Cerebellar nuclear complex (tissue), 1 donor: ENCODE data around the gene VPS50.
"Not testable (repeated sequence)": the region's sequence is repeated elsewhere in the genome, so short reads cannot be mapped to it uniquely, and the experiment has no call there.

ENCODE experiments used
- DNase-seq, 2 experiments: peaks; one replicate each; lab custom pipeline; 2025; lab: John Stamatoyannopoulos, UW

Gene VPS50

DNA sequence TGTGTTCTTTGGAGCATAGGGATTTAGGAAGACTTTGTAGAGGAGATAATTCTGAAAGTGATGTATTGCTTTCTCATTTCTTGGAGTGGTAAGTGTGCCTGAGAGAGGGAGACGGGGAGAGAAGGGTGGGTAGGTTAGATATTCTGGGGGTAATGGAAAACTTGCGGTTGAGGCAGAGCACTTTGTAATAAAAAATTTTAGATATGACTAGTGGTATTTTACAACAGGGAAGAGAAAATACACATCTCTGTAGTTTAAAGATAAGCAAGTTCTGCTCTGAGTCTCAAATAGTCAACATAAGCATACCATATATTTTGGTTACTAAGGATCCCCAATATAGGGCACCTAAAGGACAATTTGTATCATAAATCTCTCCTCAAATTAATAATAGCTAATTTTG, 6.6 kb downstream of the VPS50 start:
- no peak for DNase-seq

DNA sequence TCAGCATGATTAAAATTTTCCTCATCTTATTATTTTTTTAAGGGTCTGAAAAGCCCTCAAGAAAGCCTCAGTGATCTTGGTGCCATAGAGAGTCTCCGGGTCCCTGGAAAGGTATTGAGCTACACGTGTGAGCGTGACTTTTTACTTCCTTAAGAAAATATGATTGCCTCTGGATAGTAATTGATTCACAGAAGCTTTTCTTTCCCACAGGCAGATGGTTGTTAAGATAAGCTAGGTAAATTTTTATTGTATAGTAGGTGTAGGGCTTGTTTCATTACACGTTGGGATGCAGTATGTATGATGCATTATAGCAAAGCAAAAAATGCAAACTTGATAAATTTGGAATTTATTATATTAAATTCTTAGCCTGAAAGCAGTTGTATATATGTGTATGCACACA, 7.7 kb downstream of the VPS50 start:
- DNase-seq, result no peak

DNA sequence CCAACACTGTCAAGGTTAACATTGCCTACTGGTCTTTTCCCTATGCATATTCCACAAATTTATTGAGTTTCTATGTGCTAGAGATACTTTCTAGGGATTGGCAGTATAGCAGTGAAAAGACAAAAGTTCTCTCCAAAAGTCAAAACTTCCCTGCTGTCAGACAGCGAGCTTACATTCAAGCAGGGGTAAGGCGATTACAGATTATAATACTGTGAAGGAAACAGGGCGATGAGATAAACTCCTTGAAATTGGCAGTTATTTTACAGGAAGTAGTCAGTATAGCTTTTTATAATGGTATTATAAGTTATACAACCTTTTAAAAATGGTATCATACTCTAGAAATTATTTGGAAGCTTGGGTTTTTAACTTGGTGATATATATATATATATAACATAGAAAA, 9.9 kb downstream of the VPS50 start:
- DNase-seq, result no peak

DNA sequence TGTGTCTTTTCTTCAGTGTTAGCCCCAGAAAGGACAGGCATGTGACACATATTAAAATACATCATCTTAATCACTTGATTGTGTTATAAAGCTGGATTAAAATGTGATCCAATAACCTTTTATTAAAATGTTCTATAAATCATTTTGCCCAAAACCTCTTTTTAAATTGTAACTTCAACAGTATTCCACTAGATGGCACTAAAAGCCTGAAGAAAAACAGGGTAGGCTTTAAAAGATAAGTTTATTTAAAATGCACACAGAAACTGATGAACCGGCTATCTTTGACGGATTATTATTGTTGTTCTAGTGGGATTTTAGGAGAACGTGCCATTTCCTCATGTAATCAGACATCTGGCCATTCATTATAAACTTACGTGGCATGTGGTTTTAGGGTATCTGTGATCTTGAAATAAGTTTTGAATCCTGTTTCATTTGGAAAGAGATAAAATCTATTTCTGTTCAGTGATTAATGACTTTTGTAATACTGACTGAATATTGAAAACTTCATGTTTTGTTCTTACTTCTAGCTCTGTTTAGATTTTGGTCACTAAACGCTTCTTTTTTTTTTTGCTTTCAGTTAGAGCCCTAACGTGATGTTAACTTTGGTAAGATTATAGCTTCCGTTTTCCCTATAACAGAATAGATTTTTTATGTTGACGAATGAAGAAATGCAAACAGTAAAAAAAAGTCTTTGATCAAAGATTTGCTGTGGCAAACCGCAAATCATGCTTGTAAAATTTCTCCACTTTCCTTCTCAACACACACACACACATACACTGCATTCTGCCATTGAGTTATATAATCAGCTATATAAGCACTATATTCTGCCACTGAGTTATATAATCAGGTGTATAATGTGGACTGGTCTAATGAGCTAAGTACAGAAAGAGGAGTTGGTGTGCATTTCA, 13.6 kb downstream of the VPS50 start:
- no peak for DNase-seq

DNA sequence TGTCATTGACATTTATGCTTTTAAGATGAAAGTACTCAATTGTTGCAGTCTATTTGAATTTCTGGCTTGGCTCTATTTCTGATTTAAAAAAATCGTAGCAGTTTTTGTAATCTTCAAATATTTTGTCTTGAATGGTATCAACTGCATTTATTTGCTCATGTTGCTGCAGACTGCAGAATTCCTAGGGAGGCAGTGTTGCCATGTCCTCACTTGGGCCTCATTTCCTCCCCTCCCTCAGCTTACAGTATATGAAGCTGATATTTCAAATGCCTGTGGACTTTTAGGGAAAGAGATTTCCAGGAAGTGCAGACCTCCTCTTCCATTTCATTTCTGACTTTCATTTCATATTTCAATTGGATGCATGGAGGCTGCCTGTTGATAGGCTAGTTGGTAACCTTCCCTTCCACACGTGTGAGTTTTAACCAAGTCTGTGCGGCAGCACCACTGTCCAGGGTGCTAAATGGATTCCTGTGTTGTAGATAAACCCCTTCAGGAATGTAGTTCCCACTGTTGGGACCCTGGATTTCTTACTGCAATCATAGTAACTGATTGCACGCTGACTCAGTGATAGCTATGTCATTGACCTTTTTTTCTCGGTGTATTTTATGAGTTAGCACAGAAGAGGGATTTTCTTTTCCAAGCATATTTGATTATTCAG, 17.5 kb downstream of the VPS50 start:
- no peak for DNase-seq

DNA sequence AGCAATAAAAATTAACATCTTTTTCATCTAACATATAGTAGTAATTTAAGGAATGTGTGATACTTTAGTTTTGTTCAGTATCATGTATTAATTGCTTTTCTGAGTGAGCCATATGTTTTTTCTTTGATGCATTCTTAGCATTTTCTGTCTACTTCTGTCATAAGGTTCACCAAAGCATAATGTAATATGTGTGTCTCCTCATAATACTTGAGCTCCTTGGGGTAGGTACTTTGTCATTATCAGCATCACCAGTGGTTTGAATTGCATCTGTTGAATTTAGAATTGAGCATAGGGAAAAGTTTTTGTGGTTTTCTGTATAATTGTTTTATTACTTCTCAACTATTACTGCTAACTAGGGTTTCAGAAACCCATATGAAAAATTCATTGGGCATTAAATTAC, 26.5 kb downstream of the VPS50 start:
- DNase-seq, result no peak

DNA sequence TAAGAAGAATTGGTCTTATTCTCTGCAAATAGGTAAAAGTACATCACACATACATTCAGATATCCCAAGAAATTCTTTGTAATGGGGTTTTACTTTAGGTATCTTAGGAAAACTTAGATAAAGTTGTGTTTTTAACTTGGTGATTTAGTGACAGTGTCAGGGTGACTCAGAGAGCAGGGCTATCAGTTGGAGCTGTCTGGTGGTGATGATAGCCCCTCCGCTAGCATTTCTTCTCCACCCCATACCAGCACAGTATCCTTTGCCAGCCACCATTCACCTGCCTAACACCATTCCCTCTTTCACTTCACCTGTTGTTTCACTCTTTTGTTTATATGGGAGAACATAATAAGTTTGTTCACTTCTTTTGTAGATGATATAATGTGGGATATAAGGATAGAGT, 30.4 kb downstream of the VPS50 start:
- DNase-seq, result no peak

DNA sequence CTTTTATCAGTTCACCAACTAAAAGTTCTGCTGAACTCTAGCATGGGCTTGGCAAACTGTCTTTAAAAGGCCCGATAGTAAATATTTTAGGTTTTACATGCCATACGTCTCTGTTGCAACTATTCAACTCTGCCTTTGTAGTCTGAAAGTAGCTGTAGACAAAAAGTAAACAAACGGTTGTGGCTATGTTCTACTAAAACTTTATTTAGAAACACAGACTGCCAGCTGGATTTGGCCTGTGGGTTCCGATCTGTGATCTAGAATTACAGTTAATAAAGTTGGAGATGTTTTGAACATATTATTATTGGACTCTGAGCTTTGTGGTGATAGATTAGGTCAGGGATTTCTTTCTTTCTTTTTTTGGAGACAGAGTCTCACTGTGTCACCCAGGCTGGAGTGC, 33.1 kb downstream of the VPS50 start:
- no peak for DNase-seq

DNA sequence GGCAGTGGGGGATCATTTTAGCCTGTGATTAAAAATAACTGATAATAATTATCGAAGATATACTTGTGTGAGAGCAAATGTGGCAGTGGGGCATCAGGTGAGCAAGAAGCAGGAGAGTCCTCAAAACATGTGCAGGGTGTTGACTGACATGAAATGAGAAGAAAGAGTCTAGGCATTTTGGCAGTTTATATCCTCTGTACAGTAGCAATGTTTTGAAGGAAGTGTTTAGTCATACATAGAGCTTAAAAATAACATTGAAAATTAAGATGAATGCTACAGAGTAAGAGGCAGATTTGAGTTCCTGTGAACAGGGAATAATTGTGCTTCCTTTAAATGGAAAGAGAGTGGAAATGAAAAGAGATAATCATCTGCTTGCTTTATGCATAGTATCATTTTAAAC, 47.4 kb downstream of the VPS50 start:
- DNase-seq, result no peak

DNA sequence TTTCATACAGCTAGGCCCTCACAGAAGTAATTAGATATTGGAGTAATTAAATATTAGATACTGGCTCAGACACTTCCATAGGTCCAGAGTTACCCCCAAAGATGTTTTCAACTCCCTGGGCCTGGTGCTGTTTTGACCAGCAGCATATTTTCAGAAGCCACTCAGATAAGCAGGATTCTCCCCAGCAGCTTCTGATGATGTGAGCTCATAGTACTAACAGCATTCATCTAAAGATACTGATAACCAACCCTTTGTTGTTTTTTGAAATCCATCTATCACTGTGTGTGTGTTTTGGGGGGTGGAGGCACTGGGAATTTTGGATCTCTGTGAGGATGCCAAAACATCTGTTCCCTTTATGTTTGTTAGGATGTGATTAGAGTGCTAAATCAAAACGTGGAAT, 52.7 kb downstream of the VPS50 start:
- no peak for DNase-seq

DNA sequence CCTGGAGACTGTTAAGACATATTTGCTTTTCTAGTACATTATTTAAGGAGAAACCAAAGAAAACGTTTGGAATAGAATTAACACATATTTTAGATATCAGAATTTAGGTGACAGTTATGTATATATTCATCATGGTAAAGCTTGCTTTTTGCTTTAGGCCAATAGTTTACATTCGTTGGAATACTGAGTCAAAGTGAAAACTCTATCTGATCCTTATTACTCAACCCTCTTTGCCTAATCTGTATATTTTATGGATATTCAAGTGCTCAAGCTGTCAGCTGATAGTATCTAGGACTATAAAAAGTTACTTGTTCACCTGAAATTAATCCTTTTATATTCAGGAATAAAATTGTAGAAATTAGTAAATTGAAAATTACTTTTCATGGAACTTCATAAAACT, 61.1 kb downstream of the VPS50 start:
- DNase-seq, result no peak

DNA sequence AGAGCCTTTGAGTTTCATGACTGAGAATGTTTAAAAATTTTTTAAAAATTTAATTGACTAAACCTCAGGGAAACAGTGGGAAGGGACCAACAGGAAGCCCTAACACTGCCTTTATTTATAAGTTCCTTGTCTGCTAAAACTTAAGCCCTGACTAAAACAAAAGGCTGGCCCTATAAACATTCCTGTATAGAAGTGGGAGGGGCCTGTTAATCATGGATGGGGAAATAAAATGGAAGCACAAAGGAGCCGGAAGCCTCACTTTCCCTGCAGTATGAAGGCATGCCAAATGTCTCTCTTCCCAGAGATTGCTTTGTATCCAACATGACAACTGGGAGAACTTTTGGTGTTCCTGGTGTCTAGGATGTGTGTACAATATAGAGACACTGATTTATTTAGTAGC, 66.0 kb downstream of the VPS50 start:
- DNase-seq, result no peak

DNA sequence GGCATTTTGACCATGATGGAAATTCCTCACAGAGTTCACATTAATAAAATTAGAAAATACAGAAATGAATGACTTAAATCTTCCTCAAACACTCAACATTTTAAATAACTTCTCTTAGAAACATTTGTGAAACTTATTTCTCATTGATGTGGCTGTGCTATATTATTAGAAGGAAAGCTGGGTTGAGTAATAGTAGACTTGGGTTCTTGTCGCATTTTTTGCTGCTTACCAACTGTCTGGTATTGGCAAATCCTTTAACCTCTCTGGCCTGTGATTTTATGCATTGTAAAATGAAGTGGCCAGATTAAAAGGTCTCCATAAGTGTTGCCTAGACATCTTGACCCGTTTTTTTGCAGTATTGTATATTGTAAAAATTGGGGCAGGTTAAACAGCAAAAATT, 66.5 kb downstream of the VPS50 start:
- no peak for DNase-seq

DNA sequence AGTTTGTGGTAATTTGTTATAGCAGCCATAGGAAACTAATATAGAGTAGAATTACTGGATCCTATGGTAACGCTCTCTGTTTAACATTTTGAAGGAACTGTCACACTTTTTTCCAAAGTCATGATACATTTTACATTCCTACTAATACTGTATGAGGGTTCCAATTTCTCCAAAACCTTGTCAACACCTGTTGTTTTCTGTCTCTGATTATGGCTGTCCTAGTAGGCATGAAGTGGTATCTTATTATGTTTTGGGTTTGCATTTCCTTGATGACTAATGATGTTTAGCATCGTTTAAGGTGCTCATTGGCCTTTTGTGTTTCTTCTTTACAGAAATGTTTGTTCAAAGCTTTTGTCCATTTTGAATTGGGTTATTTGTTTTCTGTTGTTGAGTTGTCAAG, 69.6 kb downstream of the VPS50 start:
- no peak for DNase-seq

DNA sequence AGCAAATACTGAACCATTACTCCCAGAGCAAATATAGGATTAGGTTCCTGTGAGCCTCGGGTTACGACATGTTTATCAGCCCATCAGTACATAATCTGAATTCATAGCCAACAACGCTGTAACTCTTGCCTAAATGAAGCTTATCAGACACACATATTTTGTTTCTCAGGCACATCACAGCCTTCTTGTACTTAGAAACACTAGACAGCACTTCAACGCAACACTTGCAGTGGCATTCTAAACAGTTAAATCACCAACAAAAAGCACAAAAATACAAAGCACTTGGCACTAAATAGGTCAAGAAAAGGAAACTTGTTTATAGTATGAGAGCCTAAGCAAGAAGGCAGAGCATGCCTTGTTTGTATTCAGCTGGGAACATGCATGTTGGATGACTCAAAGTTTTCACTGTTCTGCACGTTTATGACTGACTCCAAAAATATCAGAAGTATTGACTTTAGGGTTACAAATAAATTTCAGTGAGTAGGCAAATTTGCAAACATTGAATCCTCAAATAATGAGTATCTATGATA, 75.0 kb downstream of the VPS50 start:
- DNase-seq, result no peak

DNA sequence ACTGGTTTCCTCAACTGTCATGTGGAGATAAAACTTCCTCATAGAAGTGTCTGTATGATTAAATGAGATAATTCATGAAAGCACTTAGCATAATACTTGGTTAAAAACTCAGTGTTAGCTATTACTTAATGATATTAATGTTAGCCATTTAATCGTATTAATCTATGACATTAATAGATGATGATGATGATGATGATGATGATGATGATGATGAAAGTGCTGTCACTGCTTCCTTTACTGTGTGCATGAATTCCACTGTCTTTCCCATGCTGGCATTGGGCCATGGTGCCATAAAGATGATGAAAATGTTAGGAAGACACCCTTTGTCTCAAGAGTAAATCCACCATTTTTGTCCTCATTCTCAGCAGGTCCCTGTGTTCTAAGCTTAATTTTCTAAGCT, 75.8 kb downstream of the VPS50 start:
- DNase-seq, result no peak

DNA sequence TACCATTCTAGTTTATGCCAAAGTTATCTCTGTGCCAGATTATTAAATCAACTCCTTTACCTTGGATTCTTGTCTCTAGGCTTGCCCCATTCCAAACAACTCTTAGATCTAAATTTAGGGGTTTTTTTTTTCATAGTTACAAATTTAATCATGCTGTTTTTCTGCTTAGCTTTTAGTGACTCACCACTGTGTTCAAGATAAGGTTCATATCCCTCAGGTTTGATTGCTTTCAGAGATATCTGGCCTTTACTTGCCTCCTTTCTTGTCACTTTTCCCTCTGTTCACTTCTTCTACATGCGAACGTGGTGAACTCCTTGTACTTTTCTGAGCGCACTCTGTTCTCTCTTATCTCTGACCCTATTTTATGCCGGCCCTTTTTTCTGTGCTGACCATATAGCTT, 78.2 kb downstream of the VPS50 start:
- no peak for DNase-seq

DNA sequence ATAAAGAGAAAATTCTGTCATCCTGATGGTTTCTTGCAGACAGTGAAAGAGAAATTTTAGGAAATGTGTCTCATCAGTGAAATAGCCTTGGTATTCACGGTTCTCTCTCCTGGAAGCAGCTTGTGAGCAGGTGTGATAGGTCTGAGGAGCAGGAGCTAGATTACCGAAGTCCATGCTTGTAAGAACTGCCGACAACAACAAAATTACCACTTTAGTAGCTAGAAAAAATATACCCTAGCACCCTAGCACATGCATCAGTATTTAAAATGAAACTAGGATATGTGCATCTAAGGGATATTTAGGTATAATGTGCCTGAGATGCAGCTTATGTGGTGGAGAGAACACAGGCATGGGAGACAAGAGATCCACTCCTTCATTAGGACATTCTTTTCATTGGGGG, 82.3 kb downstream of the VPS50 start:
- no peak for DNase-seq

DNA sequence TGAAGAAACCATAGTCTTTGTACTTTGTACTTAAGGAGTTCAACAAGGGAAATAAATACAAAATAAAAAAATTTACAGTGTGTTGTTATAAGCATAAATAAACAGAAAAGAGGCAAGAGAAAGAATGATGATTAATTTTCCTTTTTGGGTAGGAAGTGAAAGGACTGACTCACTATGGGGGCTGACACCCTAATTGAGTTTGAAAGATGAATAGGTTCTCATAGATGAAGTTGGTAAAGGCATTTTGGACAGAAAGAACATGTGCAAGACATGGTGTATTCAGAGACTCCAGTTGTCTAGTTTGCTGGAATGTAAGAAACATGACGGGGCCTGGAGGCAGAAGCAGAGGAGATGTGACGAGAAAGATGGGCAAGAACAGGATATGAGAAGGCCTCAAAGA, 83.7 kb downstream of the VPS50 start:
- no peak for DNase-seq

DNA sequence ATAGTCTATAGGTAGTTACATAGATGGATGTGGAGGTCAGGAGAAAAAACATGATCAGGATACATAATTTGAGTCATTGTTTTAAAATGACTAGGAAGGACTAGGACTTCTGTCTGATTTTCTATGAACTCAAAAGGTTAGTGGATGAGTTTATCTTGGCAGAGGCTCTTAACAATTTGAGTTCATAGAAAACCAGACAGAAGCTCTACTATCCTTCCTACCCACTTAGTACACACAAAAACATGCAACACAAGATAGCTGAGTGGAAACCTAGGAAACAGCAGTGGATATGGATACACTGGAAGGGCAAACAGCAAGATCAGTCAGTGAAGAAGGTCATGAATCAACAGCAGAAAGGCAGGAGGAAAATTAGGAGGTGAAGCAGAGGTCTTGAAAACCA, 84.6 kb downstream of the VPS50 start:
- no peak for DNase-seq

DNA sequence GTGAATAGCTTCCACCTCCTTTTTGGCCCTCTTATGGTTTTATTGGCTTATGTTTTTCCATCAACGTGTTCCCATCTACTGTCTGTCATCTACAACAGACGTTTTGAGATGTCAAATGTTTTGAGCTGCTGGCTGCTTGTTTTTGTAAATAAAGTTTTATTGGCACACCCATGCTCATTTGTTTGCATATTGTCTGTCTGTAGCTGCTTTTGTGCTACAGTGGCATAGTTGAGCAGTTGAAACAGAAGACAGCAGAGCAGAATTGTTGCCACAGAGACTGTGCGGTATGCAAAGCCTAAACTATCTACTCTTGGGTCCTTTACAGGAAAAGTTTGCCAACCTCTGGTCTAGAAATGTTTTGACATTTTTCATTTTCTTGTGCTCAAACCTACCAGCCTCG, 88.7 kb downstream of the VPS50 start:
- no peak for DNase-seq

DNA sequence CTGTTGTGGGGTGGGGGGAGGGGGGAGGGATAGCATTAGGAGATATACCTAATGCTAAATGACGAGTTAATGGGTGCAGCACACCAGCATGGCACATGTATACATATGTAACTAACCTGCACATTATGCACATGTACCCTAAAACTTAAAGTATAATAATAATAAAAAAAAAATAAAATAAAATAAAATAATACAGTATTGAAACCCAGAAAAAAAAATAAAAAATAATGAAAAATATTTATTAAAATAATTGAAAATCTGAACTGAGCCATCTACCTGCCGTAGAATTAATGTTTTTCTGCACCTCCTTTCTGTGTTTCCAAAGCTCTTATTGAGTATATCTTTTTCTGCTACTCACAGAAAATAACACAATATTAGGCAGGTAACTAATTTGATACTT, 94.1 kb downstream of the VPS50 start:
- not testable (repeated sequence) for DNase-seq

DNA sequence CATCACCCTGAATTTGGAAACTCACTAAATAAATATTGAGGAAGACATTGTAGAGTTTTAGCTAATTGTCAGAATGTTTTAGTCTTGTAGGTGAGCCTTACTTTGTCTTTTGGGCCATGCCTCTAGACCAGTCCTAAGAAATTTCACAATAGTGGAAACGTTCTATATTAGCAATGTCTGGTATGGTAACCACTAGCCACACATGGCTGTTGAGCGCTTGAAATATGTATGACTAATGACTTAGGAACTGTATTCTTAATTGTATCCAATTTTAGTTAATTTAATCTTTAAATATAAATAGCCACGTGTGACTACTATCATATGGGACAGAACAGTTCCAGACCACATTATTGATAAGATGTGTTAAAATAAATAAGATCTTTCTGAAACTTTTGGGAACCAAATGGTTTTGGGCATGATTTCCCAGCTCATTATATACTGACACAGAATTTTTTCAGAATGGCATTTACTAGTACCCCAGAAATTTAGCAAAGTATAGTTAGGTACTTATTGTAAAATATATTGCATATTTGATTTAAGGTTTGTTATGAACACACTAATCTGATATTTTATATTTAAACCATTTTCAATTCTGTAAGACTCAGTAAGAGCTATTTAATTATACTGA, 95.0 kb downstream of the VPS50 start:
- no peak for DNase-seq
